Glomerular endothelial cell (primary cell): Measurements from ENCODE around the gene EXOC3L4. TPM values are rescaled to one million over a fixed set of nuclear protein-coding genes. Genes with fewer than 3 reads are reported as not detected.
"Not testable (repeated sequence)": the region's sequence is repeated elsewhere in the genome, so short reads cannot be mapped to it uniquely, and the experiment has no call there.

ENCODE experiments used
- DNase-seq: peaks from one replicate; pipeline ENCODE4 v3.0.0-alpha.2; 2011; ENCODE audit warnings: low read depth, low spot score; ENCODE audit errors: extremely low read depth
- total RNA-seq: library from RNA; depleted of rRNA; stranded (reverse); fragments of >200 nt; gene quantifications from 2 replicates; pipeline ENCODE4 v1.2.3, GENCODE V29; 2015

The EXOC3L4 gene
- total RNA-seq = not detected in 2 replicates

DNA sequence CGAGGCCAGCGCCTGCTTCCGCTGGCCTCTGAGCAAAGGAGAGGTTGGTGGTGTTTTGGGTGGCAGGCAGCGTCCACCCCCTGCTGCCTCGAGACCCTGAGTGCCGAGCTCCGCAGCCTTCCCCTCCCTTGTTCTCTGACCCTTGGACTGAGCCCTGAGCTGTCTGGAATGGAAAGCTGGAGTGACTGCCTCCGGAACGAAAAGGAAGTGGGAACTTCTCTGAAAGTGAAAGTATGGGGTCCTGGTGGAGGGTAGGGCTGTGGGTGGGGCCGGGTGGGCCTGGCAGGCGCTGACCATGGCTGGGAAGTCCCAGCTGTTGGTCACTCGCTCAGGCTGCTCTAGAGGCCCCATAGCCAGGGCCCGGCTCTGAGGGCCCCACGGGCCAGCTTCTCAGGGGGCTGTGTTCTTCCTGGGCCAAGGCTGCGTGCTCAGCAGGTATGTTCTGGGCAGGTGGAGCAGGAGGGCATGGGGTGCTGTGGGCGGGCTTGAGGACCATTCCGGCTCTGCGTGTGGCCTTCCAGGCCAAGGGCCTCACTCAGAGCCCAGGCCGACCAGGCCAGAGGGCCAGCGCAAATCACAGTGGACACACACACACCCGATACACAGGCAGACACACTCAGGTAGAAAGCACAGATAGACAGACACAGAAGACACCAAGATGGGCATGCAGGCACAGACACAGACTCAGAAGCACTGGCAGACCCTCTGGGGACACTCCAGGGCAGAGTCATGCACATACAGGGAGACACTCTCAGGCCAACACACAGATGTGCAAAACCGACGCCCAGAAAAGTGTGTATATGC lies at the start of gene EXOC3L4:
EXOC3L4 (plus strand) TSS at position 320 of the 804 bp plus-strand sequence. CDS start 5,495 bp downstream, outside the sequence.
- DNase-seq = no peak

DNA sequence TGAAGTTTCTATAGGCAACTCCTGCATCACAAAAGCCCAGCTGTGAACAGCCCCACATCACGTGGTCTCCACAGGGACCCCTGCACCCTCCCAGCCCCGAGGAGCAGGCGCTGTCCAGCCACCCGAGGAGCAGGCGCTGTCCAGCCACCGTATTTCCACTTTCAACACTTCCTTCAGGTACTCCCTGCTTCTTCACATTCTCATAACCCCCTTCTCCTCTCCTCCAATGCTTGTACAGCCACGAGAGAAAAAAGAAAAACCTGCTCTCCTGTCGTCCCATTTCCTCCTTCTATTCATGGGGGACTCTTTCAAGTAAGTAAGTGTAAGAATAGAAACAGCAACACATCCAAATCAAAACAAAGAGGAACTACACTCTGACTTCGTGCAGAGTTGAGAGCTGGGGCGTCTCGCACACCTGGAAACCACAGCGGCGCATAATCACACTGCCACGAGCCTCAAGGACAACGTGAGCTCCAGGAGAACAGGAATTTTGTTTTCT lies 49.1 kb upstream of the EXOC3L4 start:
- DNase-seq = no peak

DNA sequence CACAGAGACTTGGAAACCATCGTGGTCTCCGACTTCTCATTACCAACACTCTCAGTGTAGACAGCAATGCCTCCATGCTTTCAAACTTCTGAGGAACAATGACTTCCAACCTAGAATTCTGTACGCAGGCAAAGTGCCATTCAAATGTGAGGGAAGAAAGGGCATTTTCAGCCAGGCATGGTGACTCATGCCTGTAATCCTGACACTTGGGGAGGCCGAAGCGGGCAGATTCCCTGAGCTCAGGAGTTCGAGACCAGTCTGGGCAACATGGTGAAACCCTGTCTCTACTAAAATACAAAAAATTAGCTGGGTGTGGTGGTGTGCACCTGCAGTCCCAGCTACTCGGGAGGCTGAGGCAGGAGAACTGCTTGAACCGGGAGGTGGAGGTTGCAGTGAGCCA lies 47.1 kb upstream of the EXOC3L4 start:
- DNase-seq = not testable (repeated sequence)

DNA sequence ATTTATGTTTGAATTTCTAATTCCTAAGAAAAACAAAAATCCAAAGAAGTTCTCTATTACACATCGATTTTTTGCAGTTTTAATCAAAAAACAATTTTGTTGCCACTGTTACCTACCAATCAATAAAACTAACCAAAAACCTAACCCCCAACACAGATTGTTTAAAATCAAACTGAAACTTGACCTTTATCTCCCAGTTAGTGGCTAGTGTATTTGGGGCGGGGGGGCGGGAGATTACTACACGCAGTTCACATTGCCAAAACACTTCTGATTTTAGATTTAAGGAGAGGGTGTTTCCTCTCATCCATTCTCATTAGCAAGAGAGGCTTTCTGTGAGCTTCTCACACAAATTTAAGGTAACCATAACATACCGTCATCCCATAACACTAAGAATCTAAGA lies 43.6 kb upstream of the EXOC3L4 start:
- DNase-seq = no peak

DNA sequence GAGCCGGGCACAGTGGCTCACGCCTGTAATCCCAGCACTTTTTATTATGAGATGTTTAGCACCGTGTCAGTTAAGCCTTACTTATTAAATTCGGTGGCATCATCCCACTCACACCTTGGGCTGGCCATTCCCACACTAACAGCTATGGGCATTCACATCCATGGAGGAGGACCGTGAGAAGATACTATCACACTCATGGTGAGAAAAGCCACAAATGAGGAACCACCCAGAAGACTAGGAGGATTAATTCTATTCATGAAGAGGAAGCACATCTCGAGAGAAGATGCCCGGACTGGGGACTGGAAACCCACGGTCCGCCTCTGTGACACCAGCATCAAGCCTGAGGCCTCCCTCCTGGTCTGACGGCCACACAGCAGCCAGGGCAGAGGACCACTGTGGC lies 42.1 kb upstream of the EXOC3L4 start:
- DNase-seq = no peak

DNA sequence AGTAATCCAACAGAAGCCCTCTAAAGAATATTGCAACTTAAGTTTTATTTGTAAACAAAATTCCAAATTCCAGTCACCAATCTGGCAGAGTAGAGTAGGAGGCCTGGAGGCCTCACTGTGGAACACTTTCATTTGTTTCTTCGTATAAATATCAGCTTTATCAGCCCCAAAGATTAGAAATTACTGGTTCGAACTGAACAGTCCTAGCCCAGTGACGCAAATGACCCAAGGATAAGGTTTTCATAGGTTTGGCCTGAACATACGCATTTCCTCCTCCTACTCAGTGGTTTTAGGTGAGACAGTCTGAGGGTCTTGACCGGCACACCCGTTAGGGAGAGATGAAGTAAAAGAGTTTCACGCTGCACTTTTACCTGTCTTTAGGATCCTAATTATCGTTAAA lies 38.8 kb upstream of the EXOC3L4 start:
- DNase-seq = no peak

DNA sequence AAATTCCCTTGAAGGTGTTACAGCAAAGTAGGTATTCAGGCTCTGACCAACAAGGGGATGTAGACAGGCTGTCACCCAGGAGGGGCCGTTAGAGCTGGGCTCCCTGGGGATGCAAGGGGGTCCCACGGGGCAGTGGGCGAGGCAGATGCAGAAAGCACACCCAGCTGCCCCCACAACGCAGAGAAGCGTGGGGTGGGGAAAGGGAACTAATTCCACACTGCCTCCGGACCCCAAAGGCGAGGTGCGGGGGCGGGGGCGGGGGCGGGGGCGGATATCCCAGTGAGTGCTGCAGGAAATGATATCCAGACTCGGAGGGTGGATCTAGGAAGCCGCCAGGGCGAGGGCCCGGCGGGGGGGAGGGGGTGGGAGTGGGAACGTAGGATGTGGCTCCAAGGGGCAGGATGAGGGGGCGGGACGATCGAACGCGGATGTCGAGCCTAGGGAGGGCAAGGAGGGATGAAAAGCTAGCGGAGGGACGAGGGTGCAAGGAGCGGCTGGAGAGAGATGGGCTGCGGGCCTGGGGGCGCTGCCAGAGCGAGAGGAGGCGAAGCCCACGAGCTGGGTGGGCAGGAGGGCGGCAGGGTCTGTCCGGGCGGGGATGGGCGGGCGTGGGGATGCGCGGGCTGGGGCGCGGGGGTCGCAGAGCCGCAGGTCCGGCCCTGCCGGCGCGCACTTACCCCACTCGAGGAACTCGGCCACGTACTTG lies 38.0 kb upstream of the EXOC3L4 start:
- DNase-seq = no peak

DNA sequence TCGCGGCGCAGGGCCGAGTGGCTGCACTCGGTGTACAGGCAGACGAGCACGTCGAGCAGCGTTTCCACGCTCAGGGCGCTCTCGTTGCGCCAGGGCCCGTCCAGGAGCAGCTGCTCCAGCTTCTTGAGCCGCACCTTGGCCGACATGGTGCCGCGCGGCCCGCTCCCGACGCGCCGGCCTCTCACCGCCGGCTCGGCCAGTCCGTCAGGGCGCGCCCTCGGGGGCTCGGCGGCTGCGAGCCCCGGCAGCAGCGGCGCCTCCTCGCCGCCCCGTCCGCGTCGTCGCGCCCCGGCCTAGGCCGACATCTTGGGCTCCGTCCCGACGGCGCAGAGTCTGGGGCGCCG lies 37.5 kb upstream of the EXOC3L4 start:
- no peak for DNase-seq

DNA sequence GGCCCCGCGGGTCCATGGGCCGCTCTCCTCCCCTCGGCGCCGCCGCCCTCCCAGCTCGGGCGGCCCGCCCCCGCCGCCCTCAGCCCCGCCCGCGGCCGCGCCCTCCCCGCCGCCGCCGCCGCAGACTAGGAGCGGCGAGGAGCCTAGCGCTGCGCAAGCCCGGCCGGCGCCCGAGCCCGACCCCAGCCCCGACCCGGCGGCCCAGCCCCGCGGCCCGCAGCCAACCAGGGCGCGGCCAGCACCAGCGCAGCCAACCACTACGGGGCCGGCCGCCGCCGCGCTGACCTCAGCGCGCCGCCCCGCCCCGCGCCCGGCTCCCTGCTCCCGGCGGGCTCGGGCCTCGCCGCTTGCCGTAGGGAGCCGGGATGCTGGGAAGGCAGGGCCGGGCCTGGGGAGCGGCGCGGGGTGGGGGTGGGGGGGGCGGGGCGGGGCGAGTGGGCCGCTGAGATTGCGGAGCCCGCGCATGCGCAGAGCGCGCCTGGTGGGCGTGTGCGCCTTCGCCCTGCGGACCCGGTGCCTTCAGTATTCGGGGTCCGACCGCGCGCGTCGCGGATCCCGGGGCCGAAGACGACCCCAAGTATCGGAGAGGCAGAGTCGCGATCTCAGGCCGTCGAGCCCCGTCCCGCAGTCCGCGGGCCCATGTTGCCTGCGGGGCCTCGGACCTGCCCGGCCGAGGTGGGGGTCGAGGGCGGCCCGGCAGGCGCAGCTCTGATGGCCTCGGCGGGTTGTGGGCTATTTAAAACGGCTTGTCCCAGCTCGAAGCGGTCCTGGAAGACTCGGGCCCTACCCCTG lies 37.0 kb upstream of the EXOC3L4 start, which contains the start of gene CDC42BPB:
CDC42BPB (minus strand) TSS at position 178 of the 792 bp plus-strand sequence. CDS start 376 bp downstream, outside the sequence.
- no peak for DNase-seq

DNA sequence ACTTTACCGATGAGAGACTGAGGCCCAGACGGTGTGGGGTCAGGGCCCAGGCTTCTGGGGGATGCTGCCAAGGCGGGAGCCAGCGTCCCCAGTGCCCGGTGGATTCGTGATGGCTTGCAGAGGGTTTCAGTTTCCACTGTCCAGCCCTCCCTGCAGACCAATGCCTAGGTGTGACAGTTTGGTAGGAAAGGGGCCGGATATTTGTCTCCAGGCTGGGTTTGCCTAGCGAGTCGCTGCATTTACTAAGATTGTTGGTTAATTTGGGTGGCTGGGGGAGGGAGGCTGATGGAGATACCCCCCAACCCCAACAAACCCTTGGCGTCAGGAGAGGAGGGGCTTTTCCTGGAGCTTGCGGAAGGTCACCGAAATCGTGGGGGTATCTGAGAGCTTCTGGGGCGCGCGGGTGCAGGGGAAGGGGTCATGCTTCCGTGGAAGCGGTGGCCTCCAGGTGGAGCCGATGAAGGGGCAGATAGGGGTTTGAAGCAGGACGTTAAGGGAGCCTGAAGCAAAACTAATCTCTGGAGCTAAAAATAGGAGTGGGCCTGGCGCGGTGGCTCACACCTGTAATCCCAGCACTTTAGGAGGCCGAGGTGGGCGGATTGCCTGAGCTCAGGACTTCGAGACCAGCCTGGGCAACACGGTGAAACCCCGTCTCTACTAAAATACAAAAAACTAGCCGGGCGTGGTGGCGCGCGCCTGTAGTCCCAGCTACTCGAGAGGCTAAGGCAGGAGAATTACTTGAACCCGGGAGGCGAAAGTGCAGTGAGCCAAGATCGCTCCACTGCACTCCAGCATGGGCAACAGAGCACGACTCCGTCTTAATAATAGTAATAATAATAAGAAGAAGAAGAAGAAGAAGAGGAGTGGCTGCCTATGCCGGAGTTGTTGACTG lies 36.1 kb upstream of the EXOC3L4 start:
- DNase-seq = no peak

DNA sequence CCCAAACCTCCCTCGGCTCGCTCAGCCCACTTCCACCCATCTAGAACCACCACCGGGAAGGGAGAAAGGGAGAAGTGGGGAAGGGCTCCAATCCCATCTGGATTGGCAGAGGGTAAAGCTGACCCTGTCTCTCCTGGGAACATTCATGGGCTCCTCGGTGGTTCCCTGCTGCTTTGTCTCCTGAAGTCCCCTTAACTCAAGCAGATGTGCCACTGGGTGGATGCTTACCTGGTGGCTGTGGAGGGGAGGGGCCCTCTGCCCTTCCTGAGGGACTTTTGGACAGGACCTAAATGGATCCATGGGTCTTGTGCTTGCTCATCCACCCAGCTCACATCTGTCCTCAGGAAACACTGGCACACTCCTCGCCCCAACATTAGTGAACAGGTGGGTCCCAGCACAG lies 35.0 kb upstream of the EXOC3L4 start:
- DNase-seq = no peak

DNA sequence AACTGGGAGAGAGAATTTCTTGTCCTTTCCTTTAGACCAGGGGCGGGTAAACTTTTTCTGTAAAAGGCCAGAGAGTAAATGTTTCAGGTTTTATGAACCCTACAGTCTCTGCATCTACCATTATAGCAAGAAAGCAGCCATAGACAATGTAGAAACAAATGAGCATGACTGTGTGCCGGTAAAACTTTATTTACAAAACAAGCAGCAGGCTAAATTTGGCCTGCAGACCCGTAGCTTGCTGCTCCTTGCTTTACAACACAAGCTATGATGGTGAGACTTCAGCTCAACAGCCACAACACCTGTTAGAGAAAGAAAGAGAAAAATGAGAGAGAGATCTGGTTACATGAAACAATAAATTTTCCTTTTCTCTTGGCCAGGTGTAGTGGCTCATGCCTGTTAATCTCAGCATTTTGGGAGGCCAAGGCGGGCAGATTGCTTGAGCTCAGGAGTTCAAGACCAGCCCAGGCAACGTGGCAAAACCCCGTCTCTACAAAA lies 33.0 kb upstream of the EXOC3L4 start:
- DNase-seq = no peak

DNA sequence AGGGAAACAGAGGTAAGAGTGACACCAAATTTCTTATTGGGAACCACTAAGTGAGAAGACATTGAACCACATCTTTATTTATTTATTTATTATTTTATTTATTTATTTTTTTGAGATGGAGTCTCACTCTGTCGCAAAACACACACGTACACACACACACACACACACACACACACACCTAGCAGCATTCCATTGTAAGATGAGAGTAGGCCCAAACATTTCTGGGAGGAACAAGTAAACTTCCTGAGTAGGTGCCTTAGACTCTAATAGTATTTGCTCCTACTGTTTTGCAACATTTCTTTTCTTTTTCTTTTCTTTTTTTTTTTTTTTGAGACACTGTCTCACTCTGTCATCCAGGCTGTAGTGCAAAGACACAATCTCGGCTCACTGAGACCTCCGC lies 30.1 kb upstream of the EXOC3L4 start:
- no peak for DNase-seq

DNA sequence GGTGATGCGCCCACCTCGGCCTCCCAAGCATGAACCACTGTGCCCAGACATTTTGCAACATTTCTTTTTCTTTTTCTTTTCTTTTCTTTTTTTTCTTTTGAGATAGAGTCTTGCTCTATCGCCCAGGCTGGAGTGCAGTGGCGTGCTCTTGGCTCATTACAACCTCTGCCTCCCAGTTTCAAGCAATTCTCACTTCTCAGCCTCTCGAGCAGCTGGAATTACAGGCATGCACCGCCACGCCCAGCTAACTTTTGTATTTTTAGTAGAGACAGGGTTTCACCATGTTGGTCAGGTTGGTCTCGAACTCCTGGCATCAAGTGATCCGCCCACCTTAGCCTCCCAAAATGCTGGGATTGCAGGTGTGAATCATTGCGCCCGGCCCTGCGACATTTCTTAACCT lies 29.5 kb upstream of the EXOC3L4 start:
- no peak for DNase-seq

DNA sequence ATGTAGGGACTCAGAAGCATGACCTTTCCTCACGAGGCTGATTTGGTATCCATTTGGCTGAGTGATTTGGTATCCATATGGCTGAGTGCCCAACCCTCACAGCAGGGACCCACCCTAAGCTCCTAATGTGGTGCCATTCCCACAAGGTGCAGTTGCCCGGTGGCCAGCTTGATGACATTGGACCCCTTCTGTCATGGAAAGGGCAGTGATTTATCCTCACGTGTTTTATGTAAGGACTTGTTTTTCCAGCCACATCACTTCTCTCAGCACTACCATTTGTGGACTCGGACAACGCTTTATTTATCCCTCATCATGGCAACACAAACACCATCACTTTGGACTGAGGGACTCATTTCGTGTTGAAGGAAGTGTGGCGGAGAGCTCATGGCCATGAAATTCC lies 28.7 kb upstream of the EXOC3L4 start:
- no peak for DNase-seq

DNA sequence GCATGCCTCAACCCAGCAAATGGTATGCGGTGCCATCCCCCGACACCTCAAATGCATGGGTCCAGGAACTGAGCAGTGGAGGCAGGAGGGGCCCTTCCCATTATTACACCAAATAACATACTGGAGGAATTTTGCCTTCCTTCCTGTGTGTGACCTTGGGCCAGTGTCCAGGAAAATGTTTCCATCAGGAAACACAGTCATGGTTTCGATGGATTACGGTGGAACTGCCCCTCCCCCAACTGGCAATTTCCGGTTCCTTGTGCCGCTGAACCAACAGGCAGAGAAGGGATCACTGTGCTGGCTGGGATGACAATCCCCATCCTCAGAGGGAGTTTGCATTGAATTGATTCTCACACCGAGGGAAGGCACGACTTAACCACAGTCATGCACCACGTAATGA lies 28.1 kb upstream of the EXOC3L4 start:
- DNase-seq = peak; percentile 70

DNA sequence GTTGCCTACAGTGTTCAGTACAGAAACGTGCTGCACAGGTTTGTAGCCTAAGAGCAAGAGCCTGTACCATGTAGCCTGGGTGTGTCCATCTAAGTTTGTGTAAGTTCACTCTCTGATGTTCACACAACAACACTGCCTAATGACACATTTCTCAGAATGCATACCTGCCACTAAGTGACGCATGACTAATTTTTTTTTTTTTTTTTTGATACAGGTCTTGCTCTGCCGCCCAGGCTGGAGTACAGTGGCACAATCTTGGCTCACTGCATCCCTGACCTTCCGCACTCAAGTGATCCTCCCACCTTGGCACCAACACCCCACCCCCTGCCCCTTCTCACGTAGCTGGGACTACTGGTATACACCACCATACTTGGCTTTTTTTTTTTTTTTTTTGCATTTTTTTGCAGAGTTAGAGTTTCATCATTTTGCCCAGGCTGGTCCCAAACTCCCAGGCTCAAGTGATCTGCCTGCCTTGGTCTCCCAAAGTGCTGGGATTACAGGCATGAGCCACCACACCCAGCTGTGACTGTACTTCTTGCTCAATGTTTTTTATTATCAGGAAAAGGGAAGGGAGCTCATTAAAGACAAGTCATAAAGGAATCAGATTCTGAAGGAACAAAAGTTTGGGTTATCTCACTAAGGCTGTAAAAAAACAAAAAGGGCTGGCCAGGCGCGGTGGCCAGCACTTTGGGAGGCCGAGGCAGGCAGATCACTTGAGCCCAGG lies 27.1 kb upstream of the EXOC3L4 start:
- DNase-seq = no peak

DNA sequence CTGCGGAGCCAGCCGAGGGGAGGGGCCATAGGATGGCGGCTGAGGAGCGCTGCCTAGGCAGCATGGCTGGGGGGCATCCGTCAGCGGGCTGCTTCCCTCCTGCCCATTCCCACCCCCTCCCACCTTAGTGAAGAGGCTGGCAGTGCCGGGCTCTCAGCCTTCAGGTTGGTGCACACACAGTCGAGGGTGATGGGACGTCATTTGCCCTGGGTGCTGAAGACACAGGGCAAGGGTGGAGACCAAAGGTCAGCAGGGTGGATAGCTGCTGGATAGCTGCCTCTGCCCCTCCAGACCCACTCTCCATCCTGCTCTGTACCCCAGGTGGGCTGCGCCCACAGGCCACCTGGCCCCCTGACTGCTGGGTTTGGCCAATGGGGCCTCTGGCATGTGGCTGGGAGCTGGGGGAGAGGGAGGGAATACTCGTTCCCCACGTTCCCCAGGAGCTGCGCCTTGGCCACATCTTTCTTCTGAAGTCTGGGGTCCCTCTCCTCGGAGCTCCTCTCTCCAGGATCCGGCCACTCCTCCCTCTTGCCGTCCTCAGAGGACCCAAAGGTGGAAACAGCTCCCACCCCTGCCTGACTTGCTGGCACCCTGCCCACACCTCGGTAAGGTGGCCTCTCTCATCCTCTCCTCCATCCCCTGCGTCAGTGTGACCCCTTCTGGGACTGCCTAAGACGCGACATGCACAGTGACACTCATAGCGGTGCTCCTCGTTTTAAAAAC lies 26.0 kb upstream of the EXOC3L4 start:
- no peak for DNase-seq
